GDM1 (cell line): Measurements from ENCODE around the gene PTPN12.
"Not testable (repeated sequence)": the region's sequence is repeated elsewhere in the genome, so short reads cannot be mapped to it uniquely, and the experiment has no call there.

Experiments
- DNase-seq: peaks from one replicate; lab custom pipeline; 2025; lab: John Stamatoyannopoulos, UW

The PTPN12 gene

GRCh38 chr7:77537136-77537777, at the start of gene PTPN12:
Gene PTPN12 (plus strand): TSS chr7:77537295. CDS start chr7:77537547, 252 bp downstream.
- DNase-seq = no peak

GRCh38 chr7:77488986-77489385, 48.1 kb upstream of the PTPN12 start:
- no peak for DNase-seq

- no peak for DNase-seq
Measured at GRCh38 chr7:77497079-77497478, 40.0 kb upstream of the PTPN12 start.

- DNase-seq = no peak
Measured at GRCh38 chr7:77498659-77499379, 38.3 kb upstream of the PTPN12 start.

GRCh38 chr7:77501192-77501515, 35.9 kb upstream of the PTPN12 start:
- no peak for DNase-seq

- DNase-seq = no peak
Measured at GRCh38 chr7:77504951-77505350, 32.1 kb upstream of the PTPN12 start.

GRCh38 chr7:77506899-77507298, 30.2 kb upstream of the PTPN12 start:
- DNase-seq = no peak

GRCh38 chr7:77513002-77513670, 24.0 kb upstream of the PTPN12 start:
- DNase-seq = not testable (repeated sequence)

- DNase-seq = no peak
Measured at GRCh38 chr7:77516085-77516484, 21.0 kb upstream of the PTPN12 start.

- no peak for DNase-seq
Measured at GRCh38 chr7:77520261-77520660, 16.8 kb upstream of the PTPN12 start.

- DNase-seq = not testable (repeated sequence)
Measured at GRCh38 chr7:77521537-77521936, 15.6 kb upstream of the PTPN12 start.

- DNase-seq = no peak
Measured at GRCh38 chr7:77524731-77525130, 12.4 kb upstream of the PTPN12 start.

- DNase-seq = no peak
Measured at GRCh38 chr7:77525231-77525630, 11.9 kb upstream of the PTPN12 start.

- DNase-seq = no peak
Measured at GRCh38 chr7:77528368-77528767, 8.7 kb upstream of the PTPN12 start.

GRCh38 chr7:77529279-77529678, 7.8 kb upstream of the PTPN12 start:
- DNase-seq = no peak

GRCh38 chr7:77531038-77531437, 6.1 kb upstream of the PTPN12 start:
- DNase-seq = no peak

- no peak for DNase-seq
Measured at GRCh38 chr7:77532247-77532646, 4.8 kb upstream of the PTPN12 start.

- DNase-seq = not testable (repeated sequence)
Measured at GRCh38 chr7:77532732-77533131, 4.4 kb upstream of the PTPN12 start.

GRCh38 chr7:77534046-77534445, 3.0 kb upstream of the PTPN12 start:
- DNase-seq = not testable (repeated sequence)

GRCh38 chr7:77536017-77536412, 1.1 kb upstream of the PTPN12 start:
- DNase-seq = no peak

GRCh38 chr7:77536413-77537135, 521 bp upstream of the PTPN12 start:
- DNase-seq = peak; percentile 96

GRCh38 chr7:77537778-77538280, 734 bp downstream of the PTPN12 start:
- DNase-seq = peak; percentile 32
